Subcutaneous adipose tissue (tissue), 4 donors: ENCODE measurements around the gene HS2ST1. TPM values are rescaled to one million over a fixed set of nuclear protein-coding genes. Genes with fewer than 3 reads are reported as not detected.

Experiments used
- total RNA-seq, 4 donors: library from RNA; depleted of rRNA; stranded (reverse); fragments of >200 nt; gene quantifications; one replicate each; pipeline ENCODE4 v1.1.0, GENCODE V29; 2016
- TF ChIP-seq, protein P1 (sequence below): fragments of 450-650 bp; IDR thresholded peaks from one replicate; pipeline ENCODE4 v1.5.1; 2016; ENCODE audit warnings: low read depth, mild to moderate bottlenecking, control low read depth, antibody characterized with exemption, moderate library complexity

The HS2ST1 gene
- total RNA-seq, 4 donors from 2014 or later = 10.2 to 25.5 (median 15.7) TPM

DNA sequence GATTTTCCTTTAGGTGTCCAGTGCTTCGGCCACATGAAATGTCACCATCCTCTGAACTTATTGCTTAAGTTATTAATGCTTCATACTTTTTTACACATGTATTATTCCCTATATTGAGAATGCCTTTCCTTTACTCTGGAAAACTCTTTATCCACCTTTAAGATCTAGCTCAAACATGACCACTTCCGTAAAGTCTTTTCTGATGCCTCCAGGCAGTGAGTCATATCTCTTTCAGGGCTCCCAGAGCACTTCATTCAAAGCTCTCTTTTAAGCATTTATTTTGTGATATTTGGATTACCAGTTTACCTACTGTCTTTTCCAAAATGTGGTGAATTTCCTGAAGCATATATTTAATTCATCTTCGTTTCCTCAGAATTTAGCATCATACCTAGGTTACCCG, 178.9 kb downstream of the HS2ST1 start:
- TF ChIP-seq, protein P1, sequence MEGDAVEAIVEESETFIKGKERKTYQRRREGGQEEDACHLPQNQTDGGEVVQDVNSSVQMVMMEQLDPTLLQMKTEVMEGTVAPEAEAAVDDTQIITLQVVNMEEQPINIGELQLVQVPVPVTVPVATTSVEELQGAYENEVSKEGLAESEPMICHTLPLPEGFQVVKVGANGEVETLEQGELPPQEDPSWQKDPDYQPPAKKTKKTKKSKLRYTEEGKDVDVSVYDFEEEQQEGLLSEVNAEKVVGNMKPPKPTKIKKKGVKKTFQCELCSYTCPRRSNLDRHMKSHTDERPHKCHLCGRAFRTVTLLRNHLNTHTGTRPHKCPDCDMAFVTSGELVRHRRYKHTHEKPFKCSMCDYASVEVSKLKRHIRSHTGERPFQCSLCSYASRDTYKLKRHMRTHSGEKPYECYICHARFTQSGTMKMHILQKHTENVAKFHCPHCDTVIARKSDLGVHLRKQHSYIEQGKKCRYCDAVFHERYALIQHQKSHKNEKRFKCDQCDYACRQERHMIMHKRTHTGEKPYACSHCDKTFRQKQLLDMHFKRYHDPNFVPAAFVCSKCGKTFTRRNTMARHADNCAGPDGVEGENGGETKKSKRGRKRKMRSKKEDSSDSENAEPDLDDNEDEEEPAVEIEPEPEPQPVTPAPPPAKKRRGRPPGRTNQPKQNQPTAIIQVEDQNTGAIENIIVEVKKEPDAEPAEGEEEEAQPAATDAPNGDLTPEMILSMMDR = no peak

DNA sequence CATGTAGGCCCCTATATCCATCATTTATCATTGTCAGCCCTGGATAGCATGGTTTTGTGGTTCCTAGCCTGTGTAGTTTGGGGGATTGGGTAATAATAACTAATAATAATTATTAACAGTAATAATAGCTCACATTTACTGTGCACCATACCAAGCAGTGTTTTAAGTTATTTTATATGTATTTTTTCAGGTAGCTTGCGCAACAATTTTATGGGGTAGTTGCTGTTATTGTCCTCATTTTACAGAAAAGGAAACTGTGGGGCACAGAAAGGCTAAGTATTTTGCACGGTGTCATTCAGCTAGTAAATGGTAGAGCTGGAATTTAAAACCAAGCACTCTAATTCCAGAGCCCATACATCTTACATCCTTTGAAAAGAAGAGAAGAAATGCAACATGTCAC, 179.8 kb downstream of the HS2ST1 start:
- TF ChIP-seq, protein P1 = no peak

DNA sequence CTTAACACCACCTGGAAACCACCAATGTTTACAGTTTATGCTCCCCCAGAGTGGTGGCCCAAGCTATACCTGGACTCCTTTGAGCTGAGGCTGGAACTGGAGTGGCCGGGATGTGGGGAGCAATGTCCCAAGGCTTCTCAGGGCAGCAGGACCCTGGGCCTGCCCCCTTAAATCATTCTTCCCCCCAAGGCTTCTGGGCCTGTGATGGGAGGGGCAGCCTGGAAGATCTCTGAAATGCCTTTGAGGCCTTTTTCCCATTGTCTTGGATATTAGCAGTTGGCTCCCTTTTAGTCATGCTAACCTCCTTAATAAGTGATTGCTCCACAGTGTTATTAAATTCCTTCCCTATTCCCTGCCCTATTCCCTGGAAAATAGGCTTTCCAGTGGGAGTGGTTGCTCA, 185.8 kb downstream of the HS2ST1 start:
- TF ChIP-seq, protein P1 = no peak

DNA sequence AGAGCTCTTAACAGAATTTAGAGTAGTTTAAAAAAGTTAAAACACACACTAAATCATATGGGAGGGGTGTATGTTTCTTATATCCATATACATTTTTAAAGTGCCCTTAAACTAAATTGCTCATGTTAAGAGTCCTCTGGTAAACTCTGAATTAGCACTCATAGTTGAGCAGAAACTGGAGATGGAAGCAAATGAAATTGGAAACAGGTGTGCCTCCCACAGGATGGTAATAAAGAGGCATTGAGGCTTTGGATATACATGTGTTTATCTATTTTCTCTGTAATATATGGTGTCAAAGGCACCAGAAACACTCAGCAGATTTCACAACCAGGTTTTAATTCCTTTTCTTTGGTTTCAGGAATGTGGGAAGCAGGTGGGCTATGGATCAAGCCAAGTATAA, 188.6 kb downstream of the HS2ST1 start:
- TF ChIP-seq, protein P1 = no peak

DNA sequence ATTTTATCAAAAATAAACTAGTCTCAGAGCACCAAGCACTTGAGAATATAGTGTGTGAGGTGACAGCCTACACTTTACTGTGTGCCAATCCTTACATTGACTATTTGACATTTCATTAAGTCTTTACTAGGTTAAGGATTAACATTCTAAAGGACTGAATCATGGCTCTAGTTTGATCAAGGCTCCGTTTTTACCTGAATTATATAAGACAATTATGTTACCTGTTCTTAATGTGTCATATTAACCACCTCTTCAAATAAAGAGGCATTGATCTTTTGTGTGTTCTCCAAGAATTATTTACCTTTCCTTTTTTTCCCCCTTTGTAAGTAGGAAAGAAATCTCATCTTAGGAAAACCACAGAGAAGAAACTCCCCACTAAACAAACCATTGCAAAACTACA, 189.7 kb downstream of the HS2ST1 start:
- TF ChIP-seq, protein P1 = no peak

DNA sequence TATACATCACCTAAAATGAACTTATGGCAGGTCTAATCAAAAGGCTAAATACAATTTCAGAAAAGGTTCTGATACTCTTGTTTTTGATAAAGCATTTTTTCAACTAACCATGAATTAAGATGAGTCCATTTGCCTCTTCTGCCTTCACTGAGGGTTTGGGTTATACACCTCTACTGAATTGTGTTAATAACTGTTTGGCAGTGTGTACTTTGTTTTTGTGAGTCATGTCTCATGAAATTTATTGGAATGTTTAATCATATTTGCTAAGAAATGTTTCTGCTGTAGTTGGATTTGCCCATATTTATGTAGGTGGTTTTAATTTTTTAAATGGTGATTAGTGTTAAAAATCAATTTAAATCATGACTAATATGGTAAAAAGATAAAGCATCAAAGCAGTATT, 190.5 kb downstream of the HS2ST1 start:
- TF ChIP-seq, protein P1 = no peak

DNA sequence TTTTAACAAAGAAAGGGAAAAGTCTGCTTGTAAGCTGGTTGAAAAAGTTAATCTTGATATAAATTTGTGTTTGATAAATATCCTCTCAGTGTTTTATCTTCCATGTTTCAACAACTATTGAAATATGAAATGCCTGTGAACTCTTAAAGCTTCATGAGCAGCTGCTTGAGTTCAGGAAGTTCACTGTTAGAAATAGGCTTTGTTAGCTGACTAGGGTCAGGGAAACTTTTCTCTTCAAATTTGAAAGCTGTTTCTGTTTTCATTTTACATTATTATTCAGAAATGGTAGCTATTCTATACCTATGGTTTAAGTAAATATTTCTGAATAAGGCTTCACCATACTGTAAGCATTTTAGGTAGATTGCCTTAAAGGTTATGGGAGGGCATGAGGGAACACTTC, 191.7 kb downstream of the HS2ST1 start:
- TF ChIP-seq, protein P1 = no peak

DNA sequence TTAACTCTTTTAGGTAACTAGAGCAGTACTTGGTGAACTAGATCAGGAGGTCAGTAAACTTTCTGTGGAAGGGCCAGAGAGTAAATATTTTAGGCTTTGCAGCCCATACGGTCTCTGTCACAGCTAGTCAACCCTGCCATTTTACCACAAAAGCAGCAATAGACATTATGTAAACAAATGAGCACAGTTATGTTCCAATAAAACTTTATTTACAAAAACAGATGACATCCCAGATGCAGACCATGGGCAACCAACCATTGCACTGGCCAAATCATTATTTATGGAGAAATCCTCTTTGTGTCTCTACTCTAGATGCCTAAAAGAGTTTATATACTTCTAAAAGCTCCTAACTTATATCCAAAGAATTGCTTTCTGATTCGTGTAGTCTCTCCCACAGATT, 192.4 kb downstream of the HS2ST1 start:
- TF ChIP-seq, protein P1 = no peak
